ENCODE results near the gene TPBGL. TPM values are rescaled to one million over a fixed set of nuclear protein-coding genes. Genes with fewer than 3 reads are reported as not detected.

The TPBGL gene, protein sequence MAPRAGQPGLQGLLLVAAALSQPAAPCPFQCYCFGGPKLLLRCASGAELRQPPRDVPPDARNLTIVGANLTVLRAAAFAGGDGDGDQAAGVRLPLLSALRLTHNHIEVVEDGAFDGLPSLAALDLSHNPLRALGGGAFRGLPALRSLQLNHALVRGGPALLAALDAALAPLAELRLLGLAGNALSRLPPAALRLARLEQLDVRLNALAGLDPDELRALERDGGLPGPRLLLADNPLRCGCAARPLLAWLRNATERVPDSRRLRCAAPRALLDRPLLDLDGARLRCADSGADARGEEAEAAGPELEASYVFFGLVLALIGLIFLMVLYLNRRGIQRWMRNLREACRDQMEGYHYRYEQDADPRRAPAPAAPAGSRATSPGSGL
- under 1 TPM; 0.13 to 0.19 TPM for total RNA-seq

- CTCF ChIA-PET, result interaction anchor here (0.7 to 10.0 kb wide), 13 partner anchors 7 to 218 kb away, joined by 3 to 136 read pairs (median 7); no protein-coding TSS in a partner anchor
- POLR2A ChIA-PET, result interaction anchor here (0.9 to 1.9 kb wide), 2 partner anchors 26 to 100 kb away, joined by 4 to 6 read pairs; no protein-coding TSS in a partner anchor
Measured at GRCh38 chr11:75240311-75241035, at the start of gene TPBGL. TPBGL (plus strand) TSS chr11:75240774; CDS start chr11:75241050, 276 bp downstream.

DNA sequence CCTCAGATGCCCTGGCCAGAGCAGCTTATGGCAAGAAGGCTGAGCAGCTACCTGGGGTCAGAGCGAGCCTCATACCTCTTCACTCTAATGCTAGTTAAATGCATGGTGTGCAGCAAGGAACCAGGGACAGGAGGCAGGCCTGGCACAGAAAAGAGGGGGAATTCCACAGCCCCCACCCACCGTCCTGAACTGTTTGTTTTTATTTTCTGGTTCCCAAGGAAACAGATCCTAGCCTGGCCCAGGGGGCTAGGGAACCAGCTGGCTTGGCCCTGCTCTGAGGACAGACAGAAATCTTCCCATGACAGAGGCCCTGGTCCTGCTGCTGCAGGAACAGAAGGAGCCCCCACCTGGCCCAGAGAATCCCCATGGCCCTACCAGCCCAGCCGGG lies 49.2 kb upstream of the TPBGL start:
- POLR2A ChIA-PET, result no interaction called here
- CTCF ChIA-PET, result no interaction called here

DNA sequence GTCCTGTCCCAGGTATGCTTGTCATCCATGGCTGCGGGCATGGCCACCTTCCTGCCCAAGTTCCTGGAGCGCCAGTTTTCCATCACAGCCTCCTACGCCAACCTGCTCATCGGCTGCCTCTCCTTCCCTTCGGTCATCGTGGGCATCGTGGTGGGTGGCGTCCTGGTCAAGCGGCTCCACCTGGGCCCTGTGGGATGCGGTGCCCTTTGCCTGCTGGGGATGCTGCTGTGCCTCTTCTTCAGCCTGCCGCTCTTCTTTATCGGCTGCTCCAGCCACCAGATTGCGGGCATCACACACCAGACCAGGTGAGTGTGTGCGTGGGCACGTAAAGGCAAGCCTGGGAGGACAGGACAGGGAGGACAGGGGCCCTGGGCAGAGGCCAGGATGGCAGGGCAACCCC lies 47.3 kb upstream of the TPBGL start:
- ChIA-PET CTCF (interaction anchor here (1.0 kb wide), 1 partner anchor 12 kb away, joined by 3 read pairs; no protein-coding TSS in a partner anchor), POLR2A (no interaction called here)

GRCh38 chr11:75193711-75194110 lies 46.9 kb upstream of the TPBGL start:
- ChIA-PET CTCF (interaction anchor here (1.0 to 3.5 kb wide), 2 partner anchors 11 to 54 kb away, joined by 3 to 16 read pairs; no protein-coding TSS in a partner anchor), POLR2A (no interaction called here)

GRCh38 chr11:75194147-75194546 lies 46.4 kb upstream of the TPBGL start:
- ChIA-PET CTCF (interaction anchor here (1.0 to 3.5 kb wide), 2 partner anchors 11 to 54 kb away, joined by 3 to 16 read pairs; no protein-coding TSS in a partner anchor), POLR2A (no interaction called here)

DNA sequence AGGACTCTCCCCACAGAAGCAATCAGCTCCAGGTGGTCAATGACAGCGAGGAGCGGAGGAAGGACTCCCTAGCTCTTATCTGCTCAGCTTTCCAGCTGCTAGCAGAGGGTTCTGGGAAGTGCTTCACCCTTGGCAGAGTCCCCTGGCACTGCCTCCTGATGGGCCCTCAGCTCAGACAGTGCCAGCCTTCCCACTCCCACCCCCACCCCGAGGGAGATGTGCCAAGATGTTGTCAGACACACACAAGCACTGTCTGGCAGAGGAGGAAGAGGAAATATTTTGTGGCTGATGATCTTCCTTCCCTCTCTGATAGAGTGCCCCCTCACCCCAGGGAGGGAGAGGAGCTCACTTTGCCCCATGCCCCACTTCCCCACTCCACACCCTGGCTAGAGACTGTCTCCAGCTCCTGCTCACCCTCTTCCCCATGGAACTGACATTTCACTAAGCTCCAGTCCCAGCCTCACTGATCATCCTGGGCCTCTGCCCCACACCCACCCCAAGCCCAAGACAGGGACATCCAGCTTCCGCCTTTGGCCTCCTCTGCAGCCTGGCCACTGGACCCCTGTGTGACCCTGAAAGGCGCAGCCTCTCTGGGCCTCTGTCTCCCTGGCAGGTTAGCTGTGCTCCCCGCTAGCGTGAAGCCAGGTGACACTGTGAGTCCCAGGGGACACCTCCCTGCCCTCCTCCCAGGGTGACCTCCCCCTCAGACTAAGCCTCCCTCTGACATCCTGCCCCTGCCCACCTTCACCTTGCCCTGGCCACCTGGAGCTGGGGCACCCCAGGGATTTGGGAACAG lies 45.2 kb upstream of the TPBGL start:
- ChIA-PET CTCF (interaction anchor here (0.9 to 3.5 kb wide), 3 partner anchors 9 to 55 kb away, joined by 3 to 16 read pairs (median 5); no protein-coding TSS in a partner anchor), POLR2A (no interaction called here)

- ChIA-PET CTCF (interaction anchor here (0.9 to 3.5 kb wide), 2 partner anchors 52 to 56 kb away, joined by 3 to 16 read pairs; no protein-coding TSS in a partner anchor), POLR2A (no interaction called here)
Measured at GRCh38 chr11:75196426-75196825, 44.1 kb upstream of the TPBGL start.

DNA sequence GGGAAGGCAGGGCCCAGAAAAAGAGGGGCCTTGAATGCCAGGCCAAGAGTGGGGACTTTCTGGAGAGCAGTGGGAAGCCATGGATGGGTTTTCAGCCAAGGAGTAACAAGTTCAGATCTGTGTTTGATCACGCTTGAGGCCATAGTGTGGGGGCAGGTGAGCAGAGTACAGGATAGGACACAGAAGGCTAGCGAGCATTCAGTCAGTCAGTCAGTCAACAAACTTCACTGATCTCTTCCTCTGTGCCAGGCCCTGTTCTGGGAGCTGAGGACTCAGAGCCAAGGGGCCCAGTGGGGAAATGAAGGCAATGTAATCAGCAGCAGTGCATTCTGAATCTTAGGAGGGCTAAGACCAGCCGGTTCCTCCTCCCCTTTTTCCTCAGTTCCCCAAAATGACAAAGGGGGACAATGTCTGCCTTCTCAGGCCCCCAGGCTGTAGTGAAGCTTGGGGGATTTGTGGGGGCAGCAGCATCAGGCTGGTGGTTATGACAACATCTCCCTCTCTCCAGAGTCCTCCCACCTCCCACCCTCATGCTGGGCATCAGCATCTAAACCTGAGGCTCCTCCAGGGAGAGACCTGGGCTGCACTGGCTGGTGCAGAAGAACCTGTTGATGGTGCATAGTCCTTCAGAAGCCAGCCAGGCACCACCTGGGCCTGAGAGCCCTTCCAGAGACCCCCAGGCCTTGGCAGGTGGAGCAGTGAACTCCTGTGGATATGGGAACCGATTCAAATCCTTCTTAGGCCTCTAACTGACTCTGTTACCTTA lies 42.9 kb upstream of the TPBGL start:
- ChIA-PET POLR2A (no interaction called here), CTCF (interaction anchor here (0.5 to 1.6 kb wide), 2 partner anchors 17 to 129 kb away, joined by 3 to 4 read pairs; no protein-coding TSS in a partner anchor)

GRCh38 chr11:75198278-75198973 lies 42.1 kb upstream of the TPBGL start:
- ChIA-PET POLR2A (no interaction called here), CTCF (interaction anchor here (0.5 to 10.2 kb wide), 3 partner anchors 16 to 128 kb away, joined by 3 to 199 read pairs (median 4); no protein-coding TSS in a partner anchor)

- POLR2A ChIA-PET, result no interaction called here
- CTCF ChIA-PET, result interaction anchor here (10.2 kb wide), 1 partner anchor 56 kb away, joined by 199 read pairs; no protein-coding TSS in a partner anchor
Measured at GRCh38 chr11:75199412-75199955, 41.1 kb upstream of the TPBGL start.

- POLR2A ChIA-PET, result no interaction called here
- CTCF ChIA-PET, result interaction anchor here (1.1 to 10.2 kb wide), 2 partner anchors 57 to 188 kb away, joined by 3 to 199 read pairs; no protein-coding TSS in a partner anchor
Measured at GRCh38 chr11:75200051-75200450, 40.5 kb upstream of the TPBGL start.

GRCh38 chr11:75200531-75200930 lies 40.0 kb upstream of the TPBGL start:
- CTCF ChIA-PET, result interaction anchor here (1.1 to 10.2 kb wide), 2 partner anchors 58 to 188 kb away, joined by 3 to 199 read pairs; no protein-coding TSS in a partner anchor
- POLR2A ChIA-PET, result no interaction called here

DNA sequence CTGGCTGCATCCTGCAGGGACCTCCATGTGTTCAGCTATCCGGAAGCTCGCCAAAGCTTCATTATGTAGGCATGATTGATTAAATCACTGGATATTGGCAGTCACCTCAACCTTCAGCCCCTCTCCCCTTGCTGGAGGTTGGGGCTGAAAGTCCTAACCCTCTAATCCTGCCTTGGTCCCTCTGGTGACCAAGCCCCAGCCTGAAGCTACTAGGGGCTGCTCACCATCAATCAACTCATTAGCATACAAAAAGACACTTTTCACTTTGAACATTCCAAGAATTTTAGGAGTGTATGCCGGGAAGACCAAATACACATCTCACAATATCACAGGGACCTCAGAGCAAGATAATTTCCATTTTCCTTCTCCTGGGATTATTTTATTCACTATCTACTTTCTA lies 38.8 kb upstream of the TPBGL start:
- ChIA-PET CTCF (interaction anchor here (1.1 to 10.2 kb wide), 3 partner anchors 15 to 59 kb away, joined by 3 to 199 read pairs (median 3); no protein-coding TSS in a partner anchor), POLR2A (no interaction called here)

DNA sequence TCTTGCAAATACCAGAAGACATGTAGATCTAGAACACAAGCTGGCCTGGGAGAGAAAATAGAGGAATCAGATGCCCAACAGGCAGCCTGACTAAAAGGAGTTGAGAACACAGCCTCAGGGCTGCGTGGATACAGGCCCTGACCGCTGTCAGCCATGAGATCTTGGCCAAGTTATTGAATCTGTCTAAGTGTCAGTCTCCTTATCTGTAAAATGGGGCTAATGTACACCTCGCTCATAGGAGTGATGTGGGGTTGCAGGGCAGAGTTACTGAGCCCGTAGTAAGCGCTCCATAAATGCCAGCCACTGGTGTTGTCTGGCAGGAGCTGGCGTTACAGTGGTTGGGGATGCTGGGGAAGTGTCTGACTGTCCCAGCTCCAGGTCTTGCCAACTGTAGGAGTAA lies 38.4 kb upstream of the TPBGL start:
- CTCF ChIA-PET, result interaction anchor here (1.1 to 10.2 kb wide), 3 partner anchors 14 to 59 kb away, joined by 3 to 199 read pairs (median 3); no protein-coding TSS in a partner anchor

GRCh38 chr11:75203138-75203537 lies 37.4 kb upstream of the TPBGL start:
- CTCF ChIA-PET, result interaction anchor here (0.8 to 10.2 kb wide), 4 partner anchors 11 to 181 kb away, joined by 3 to 199 read pairs (median 8); no protein-coding TSS in a partner anchor
- POLR2A ChIA-PET, result no interaction called here

More for the DNA sequence above, 38.4 kb upstream of the TPBGL start:
- POLR2A ChIA-PET, result no interaction called here

GRCh38 chr11:75203641-75204011 lies 36.9 kb upstream of the TPBGL start:
- ChIA-PET CTCF (interaction anchor here (0.8 to 10.2 kb wide), 10 partner anchors 11 to 274 kb away, joined by 3 to 199 read pairs (median 6); partner anchors contain the start of gene TPBGL), POLR2A (no interaction called here)

- CTCF ChIA-PET, result interaction anchor here (0.9 to 10.2 kb wide), 28 partner anchors 9 to 278 kb away, joined by 3 to 199 read pairs (median 4); partner anchors contain the start of genes SLCO2B1 and TPBGL
- POLR2A ChIA-PET, result no interaction called here
Measured at GRCh38 chr11:75204012-75204674, 36.4 kb upstream of the TPBGL start.
